Ishikawa (cell line): ENCODE measurements around the gene PDE3A.

ENCODE experiments used
- CEBPB ChIP-seq: IDR thresholded peaks from 2 replicates; pipeline ENCODE4 v1.6.1; 2012
- CREB1 ChIP-seq: IDR thresholded peaks from 2 replicates; pipeline ENCODE4 v1.6.1; 2012; ENCODE audit warnings: low read depth
- EGR1 ChIP-seq: IDR thresholded peaks from 2 replicates; pipeline ENCODE4 v1.6.1; 2012
- EP300 ChIP-seq: IDR thresholded peaks from 2 replicates; pipeline ENCODE4 v1.6.1; 2012; ENCODE audit warnings: borderline replicate concordance
- FOXM1 ChIP-seq: IDR thresholded peaks from 2 replicates; pipeline ENCODE4 v1.6.1; 2012; ENCODE audit warnings: low read depth, borderline replicate concordance
- MAX ChIP-seq: IDR thresholded peaks from 2 replicates; pipeline ENCODE4 v1.6.1; 2012
- NFIC ChIP-seq: IDR thresholded peaks from 2 replicates; pipeline ENCODE4 v1.6.1; 2012
- RAD21 ChIP-seq: IDR thresholded peaks from 2 replicates; pipeline ENCODE4 v1.6.1; 2012; ENCODE audit warnings: low read depth
- REST ChIP-seq: IDR thresholded peaks from 2 replicates; pipeline ENCODE4 v1.6.1; 2012; ENCODE audit warnings: low read depth, mild to moderate bottlenecking
- TAF1 ChIP-seq: IDR thresholded peaks from 2 replicates; pipeline ENCODE4 v1.6.1; 2012; ENCODE audit warnings: low read depth, mild to moderate bottlenecking
- TCF12 ChIP-seq: IDR thresholded peaks from 2 replicates; pipeline ENCODE4 v1.6.1; 2012; ENCODE audit warnings: low read depth
- TEAD4 ChIP-seq: IDR thresholded peaks from 2 replicates; pipeline ENCODE4 v1.6.1; 2012
- YY1 ChIP-seq: IDR thresholded peaks from 2 replicates; pipeline ENCODE4 v1.6.1; 2012; ENCODE audit warnings: low read depth
- ZBTB7A ChIP-seq: IDR thresholded peaks from 2 replicates; pipeline ENCODE4 v1.6.1; 2012; ENCODE audit warnings: low read depth
- TF ChIP-seq, protein P1 (sequence below): IDR thresholded peaks from 2 replicates; pipeline ENCODE4 v1.6.1; 2012

PDE3A gene

DNA sequence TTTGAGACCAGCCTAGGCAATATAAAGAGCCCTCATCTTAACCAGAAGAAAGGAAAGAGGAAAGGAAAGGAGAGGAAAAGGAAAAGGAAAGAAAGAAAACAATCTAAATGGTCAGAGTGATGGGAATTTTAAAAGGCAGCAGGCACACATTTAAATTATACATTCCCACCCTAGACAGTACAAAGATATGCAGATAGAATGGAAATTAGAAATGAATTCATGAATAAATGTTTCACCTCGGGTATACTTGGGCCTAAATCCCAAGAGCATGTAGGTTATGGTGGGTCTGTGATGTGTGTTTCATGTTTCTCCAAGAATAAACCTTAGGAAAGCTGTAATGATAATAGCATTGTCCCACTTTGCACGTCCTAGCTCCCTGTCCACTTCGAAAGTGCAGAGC is 222.2 kb downstream of the PDE3A start:
- TF ChIP-seq FOXM1 = no peak
- TF ChIP-seq ZBTB7A = no peak
- TF ChIP-seq TEAD4 = no peak
- no peak for TF ChIP-seq CEBPB
- no peak for TF ChIP-seq NFIC
- TF ChIP-seq RAD21 = no peak
- TF ChIP-seq MAX = no peak
- TF ChIP-seq EP300 = no peak
- no peak for TF ChIP-seq TAF1
- TF ChIP-seq, protein P1, sequence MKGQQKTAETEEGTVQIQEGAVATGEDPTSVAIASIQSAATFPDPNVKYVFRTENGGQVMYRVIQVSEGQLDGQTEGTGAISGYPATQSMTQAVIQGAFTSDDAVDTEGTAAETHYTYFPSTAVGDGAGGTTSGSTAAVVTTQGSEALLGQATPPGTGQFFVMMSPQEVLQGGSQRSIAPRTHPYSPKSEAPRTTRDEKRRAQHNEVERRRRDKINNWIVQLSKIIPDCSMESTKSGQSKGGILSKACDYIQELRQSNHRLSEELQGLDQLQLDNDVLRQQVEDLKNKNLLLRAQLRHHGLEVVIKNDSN = no peak
- no peak for TF ChIP-seq CREB1
- no peak for TF ChIP-seq TCF12

- TF ChIP-seq RAD21 (no peak), YY1 (no peak), FOXM1 (no peak), MAX (no peak)
Measured at GRCh38 chr12:20592556-20592955, 224.2 kb downstream of the PDE3A start.

- TF ChIP-seq REST = peak; percentile 18; the same call in 1 of the 2 replicates
- TF ChIP-seq, protein P1 = no peak
Measured at GRCh38 chr12:20593611-20594010, 225.3 kb downstream of the PDE3A start.

GRCh38 chr12:20596061-20596460 is 227.7 kb downstream of the PDE3A start:
- TF ChIP-seq RAD21 (no peak), YY1 (no peak), EGR1 (no peak), CREB1 (no peak), FOXM1 (no peak), EP300 (no peak), CEBPB (no peak), MAX (no peak), ZBTB7A (no peak), TCF12 (no peak), NFIC (no peak), TAF1 (no peak), TEAD4 (no peak), REST (no peak)
- TF ChIP-seq, protein P1 = no peak

- TF ChIP-seq YY1 (no peak), EP300 (no peak), RAD21 (no peak)
Measured at GRCh38 chr12:20599757-20600156, 231.4 kb downstream of the PDE3A start.

DNA sequence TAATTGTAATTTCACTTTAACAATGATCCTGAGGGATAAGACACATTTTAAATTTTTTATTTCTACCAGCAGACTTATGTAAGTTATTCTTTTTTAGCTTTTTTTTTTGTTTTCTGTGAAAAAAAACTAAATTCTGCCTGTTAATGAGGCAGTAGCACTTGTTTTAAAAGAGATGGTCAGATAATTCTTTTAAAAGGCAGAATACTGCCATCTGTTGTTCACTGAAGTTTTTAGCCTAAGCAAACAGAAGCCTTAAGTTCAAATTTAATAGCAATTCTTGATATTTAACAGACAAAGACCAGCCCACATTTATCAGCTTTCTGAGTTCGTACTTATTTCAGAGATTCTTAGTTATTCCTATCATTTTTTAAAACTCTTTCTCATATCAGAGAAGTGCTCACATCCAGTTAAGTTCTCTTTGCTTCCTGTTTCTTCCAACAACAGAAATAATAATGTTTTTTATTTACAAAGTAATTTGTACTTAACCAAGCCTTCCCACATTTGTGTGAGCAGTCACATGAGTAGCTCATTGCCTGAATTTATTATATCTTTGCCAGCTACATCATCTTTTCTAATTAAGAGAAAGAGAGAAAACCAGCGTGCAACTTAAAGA is 233.4 kb downstream of the PDE3A start:
- TF ChIP-seq FOXM1 = no peak
- TF ChIP-seq MAX = no peak
- TF ChIP-seq EGR1 = no peak
- TF ChIP-seq TAF1 = no peak
- no peak for TF ChIP-seq EP300
- TF ChIP-seq TEAD4 = no peak
- TF ChIP-seq RAD21 = peak; percentile 59
